ENCODE data around the gene SLC39A7.

Gene SLC39A7

DNA sequence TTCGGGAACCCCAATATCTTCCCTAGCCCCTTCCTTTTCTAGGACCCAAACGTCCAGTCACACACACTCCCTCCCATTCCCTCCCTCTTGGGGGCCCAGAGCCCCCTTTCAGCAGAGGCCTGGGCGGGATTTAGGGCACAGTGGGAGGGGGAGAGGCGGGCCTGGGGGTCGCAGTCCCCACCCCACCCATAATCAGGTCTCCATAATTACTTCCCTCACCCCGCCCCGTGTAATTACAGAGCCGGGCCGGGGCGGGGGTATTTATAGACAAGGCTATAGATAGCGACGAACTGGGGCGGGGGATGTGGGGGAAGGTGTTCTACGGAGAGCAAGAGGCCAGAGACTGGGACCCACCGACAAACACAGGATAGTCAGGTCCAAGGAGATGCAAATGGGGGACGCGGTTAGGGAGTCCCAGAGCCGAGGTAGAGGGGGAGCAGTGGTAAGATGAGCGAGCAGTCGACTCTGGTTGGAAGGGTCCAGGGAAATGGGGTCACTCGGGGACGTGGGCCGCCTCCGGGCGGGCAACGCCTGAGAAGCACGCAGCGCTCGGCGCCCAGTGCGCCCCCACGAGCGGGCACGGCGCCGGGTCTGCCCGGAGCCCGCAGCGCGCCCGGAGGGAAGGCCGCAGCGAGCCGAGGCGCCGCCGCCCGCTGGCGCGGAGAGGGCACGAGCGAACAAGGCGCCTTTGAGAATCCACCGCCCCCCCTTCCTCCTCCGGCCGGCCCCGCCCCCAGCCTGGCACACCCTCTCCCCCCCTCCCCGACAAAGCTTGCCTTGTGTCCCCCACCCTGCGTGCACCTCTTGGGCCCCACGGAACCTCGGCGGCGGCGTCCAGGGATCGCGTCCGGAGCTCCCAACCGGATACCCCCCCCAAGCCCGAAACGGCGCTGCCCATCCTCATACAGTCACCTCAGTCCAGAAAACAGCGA is 7.7 kb upstream of the SLC39A7 start:
- Histone ChIP-seq H3K4me1 (ENCODE audit: control insufficient read depth, insufficient read depth, low read length) (peaks cover 6% of the 10 kb centered on the region; the same call in 1 of the 2 replicates), H3K27me3 (ENCODE audit: control insufficient read depth, insufficient read depth, low read length) (peaks cover 24% of the 10 kb centered on the region), H3K27ac (ENCODE audit: low read depth, low read length) (no peak overlapping the region), H3K9me3 (ENCODE audit: control insufficient read depth, insufficient read depth, low read length) (no peaks in the 10 kb centered on the region), H3K9ac (ENCODE audit: low read depth, low read length) (no peak overlapping the region), H3K36me3 (ENCODE audit: control insufficient read depth, insufficient read depth, low read length) (peaks cover 20% of the 10 kb centered on the region), H3K4me3 (ENCODE audit: low read depth, low read length) (peak overlapping the region; percentile 75)

DNA sequence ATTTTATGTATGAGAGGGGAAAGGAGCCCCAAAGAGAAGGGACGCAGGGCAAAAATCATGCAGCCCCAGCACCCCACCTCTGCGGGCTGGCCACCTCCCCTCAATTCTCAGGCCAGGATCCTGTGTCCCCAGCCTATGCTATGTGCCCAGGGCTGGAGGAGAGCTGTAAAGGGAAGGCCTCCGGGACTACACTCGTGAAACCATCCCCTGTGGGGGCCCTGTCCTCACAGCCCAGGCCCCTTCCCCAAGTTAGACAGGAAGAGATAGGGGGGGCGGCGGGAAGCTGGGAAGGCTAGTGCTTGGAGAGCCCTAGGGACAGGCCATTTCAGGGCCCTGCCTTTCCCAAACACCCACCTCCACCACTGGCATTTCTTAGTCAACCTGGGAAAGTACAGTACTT is 7.0 kb upstream of the SLC39A7 start:
- H3K9me3 ChIP-seq (ENCODE audit: control insufficient read depth, insufficient read depth, low read length) = no peaks in the 10 kb centered on the region
- H3K9ac ChIP-seq (ENCODE audit: low read depth, low read length) = no peak overlapping the region
- peak overlapping the region; percentile 36 for H3K4me3 ChIP-seq (ENCODE audit: low read depth, low read length)
- no peak overlapping the region for H3K27ac ChIP-seq (ENCODE audit: low read depth, low read length)
- peaks cover 6% of the 10 kb centered on the region; the same call in 1 of the 2 replicates for H3K4me1 ChIP-seq (ENCODE audit: control insufficient read depth, insufficient read depth, low read length)
- H3K36me3 ChIP-seq (ENCODE audit: control insufficient read depth, insufficient read depth, low read length) = peaks cover 20% of the 10 kb centered on the region
- H3K27me3 ChIP-seq (ENCODE audit: control insufficient read depth, insufficient read depth, low read length) = peaks cover 24% of the 10 kb centered on the region

- peaks cover 6% of the 10 kb centered on the region; the same call in 1 of the 2 replicates for H3K4me1 ChIP-seq (ENCODE audit: control insufficient read depth, insufficient read depth, low read length)
- H3K36me3 ChIP-seq (ENCODE audit: control insufficient read depth, insufficient read depth, low read length) = peaks cover 20% of the 10 kb centered on the region
- H3K27me3 ChIP-seq (ENCODE audit: control insufficient read depth, insufficient read depth, low read length) = peaks cover 24% of the 10 kb centered on the region
- H3K4me3 ChIP-seq (ENCODE audit: low read depth, low read length) = no peak overlapping the region
- H3K27ac ChIP-seq (ENCODE audit: low read depth, low read length) = no peak overlapping the region
- no peaks in the 10 kb centered on the region for H3K9me3 ChIP-seq (ENCODE audit: control insufficient read depth, insufficient read depth, low read length)
- no peak overlapping the region for H3K9ac ChIP-seq (ENCODE audit: low read depth, low read length)
Observed at GRCh38 chr6:33194431-33194979, 6.2 kb upstream of the SLC39A7 start.

DNA sequence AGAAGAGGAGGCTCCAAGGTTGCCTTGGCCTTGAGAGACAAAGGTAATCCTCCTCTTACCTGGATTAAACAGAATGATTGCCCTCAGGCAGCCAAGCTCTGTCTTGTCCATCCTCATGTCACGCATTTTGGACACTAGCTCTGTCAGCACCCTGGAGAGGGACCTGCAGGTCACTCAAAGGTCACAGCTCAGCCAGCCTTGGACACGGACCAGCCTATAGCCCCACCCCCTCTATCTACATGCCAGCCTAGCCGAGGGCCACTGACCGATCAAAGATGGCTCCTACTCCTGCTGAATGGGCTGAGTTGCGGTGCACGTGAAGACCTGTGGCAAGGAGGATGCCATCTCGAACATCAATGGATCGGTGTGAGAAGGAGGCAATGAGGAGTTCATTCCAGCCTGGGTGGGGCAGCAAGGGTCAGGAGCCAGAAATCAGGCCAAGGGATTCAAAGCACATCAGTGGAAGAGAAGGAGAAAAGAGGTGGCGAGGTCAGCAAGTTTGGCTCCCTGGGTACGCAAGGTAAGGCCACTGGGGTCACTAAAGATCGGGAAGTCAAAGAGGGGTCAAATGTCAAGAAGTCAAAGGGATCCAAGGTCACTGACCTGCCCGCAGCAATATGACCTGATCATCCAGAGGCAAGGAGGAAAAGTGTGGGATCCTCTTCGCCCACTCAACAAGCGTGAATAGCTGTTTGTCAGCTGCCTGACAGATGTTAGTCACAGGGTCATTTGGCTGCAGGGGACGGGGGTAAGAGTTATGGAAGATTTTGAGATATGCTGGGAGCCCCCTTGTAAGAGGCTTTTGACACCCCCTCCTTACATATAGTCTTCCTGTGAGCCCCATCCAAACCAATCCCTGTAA is 5.1 kb upstream of the SLC39A7 start:
- H3K27ac ChIP-seq (ENCODE audit: low read depth, low read length) = no peak overlapping the region
- H3K9ac ChIP-seq (ENCODE audit: low read depth, low read length) = no peak overlapping the region
- no peaks in the 10 kb centered on the region for H3K9me3 ChIP-seq (ENCODE audit: control insufficient read depth, insufficient read depth, low read length)
- H3K36me3 ChIP-seq (ENCODE audit: control insufficient read depth, insufficient read depth, low read length) = peaks cover 20% of the 10 kb centered on the region
- no peak overlapping the region for H3K4me3 ChIP-seq (ENCODE audit: low read depth, low read length)
- H3K27me3 ChIP-seq (ENCODE audit: control insufficient read depth, insufficient read depth, low read length) = peaks cover 24% of the 10 kb centered on the region
- H3K4me1 ChIP-seq (ENCODE audit: control insufficient read depth, insufficient read depth, low read length) = peaks cover 6% of the 10 kb centered on the region; the same call in 1 of the 2 replicates

- Histone ChIP-seq H3K36me3 (ENCODE audit: control insufficient read depth, insufficient read depth, low read length) (peaks cover 28% of the 10 kb centered on the region), H3K4me1 (ENCODE audit: control insufficient read depth, insufficient read depth, low read length) (peaks cover 5% of the 10 kb centered on the region; the same call in 1 of the 2 replicates), H3K4me3 (ENCODE audit: low read depth, low read length) (no peak overlapping the region), H3K9me3 (ENCODE audit: control insufficient read depth, insufficient read depth, low read length) (no peaks in the 10 kb centered on the region), H3K9ac (ENCODE audit: low read depth, low read length) (no peak overlapping the region), H3K27me3 (ENCODE audit: control insufficient read depth, insufficient read depth, low read length) (peaks cover 5% of the 10 kb centered on the region), H3K27ac (ENCODE audit: low read depth, low read length) (no peak overlapping the region)
Observed at GRCh38 chr6:33197431-33198048, 3.1 kb upstream of the SLC39A7 start.

DNA sequence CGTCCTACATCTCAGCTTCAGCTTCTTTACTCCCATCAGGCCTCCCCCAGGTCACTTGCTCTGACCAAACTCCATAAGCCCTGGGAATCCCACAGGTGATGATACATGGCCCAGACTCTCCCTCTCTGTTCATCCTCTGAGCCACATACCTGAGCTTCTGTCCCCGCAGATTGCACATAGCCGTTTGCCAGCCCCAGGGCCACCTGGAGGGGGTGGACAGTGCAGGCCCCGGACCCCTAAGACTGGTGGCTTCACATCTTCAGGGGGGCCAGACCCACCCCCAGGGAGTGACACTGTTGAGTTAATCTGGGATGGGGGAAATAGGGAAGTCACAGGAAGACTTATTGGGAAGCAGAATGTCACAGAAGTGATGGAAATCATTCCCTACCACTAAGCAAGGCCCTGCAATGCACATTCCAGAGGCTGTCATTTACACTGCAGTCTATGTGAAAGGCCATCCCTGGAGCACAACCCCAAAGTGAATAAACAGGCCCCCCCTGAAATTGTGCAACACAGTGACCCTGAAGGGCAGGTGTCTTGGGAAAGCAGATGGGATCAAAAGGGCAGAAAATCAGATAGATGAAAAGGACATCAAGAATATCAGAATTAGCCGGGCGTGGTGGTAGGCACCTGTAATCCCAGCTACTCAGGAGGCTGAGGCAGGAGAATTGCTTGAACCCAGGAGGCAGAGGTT is 2.4 kb upstream of the SLC39A7 start:
- Histone ChIP-seq H3K36me3 (ENCODE audit: control insufficient read depth, insufficient read depth, low read length) (peaks cover 36% of the 10 kb centered on the region), H3K27ac (ENCODE audit: low read depth, low read length) (no peak overlapping the region), H3K9ac (ENCODE audit: low read depth, low read length) (no peak overlapping the region)

DNA sequence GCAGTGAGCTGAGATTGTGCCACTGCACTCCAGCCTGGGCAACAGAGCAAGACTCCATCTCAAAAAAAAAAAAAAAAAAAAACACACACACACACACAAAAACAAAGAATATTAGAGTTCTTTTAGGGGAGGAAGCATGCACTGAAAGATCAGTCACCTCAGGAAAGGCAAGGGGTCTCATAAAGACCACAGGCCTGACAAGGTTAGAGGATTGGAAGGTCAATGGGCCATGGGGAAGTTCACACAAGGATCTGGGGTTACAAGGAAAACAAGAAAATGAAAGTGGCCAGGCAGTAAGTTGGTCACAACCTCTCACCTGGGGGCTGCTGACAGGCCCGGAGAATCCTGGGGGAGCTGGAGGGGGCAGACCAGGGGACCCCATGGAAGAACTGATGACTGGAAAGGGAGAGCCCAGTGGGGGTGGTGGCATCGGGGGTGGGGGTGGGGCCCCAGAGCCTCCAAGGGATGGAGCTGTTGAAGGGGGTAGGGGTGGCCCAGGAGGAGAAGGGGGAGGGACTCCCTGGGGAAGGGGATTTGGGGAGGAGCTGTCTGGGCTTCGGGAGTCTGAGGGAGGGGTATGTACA is 1.7 kb upstream of the SLC39A7 start:
- H3K27ac ChIP-seq (ENCODE audit: low read depth, low read length) = no peak overlapping the region
- H3K36me3 ChIP-seq (ENCODE audit: control insufficient read depth, insufficient read depth, low read length) = peaks cover 42% of the 10 kb centered on the region
- no peaks in the 10 kb centered on the region for H3K9me3 ChIP-seq (ENCODE audit: control insufficient read depth, insufficient read depth, low read length)
- peak overlapping the region; percentile 92; the same call in 1 of the 2 replicates for H3K4me3 ChIP-seq (ENCODE audit: low read depth, low read length)
- no peaks in the 10 kb centered on the region for H3K27me3 ChIP-seq (ENCODE audit: control insufficient read depth, insufficient read depth, low read length)
- peaks cover 7% of the 10 kb centered on the region for H3K4me1 ChIP-seq (ENCODE audit: control insufficient read depth, insufficient read depth, low read length)
- no peak overlapping the region for H3K9ac ChIP-seq (ENCODE audit: low read depth, low read length)

More for the DNA sequence above, 2.4 kb upstream of the SLC39A7 start:
- Histone ChIP-seq H3K27me3 (ENCODE audit: control insufficient read depth, insufficient read depth, low read length) (no peaks in the 10 kb centered on the region), H3K4me3 (ENCODE audit: low read depth, low read length) (no peak overlapping the region), H3K9me3 (ENCODE audit: control insufficient read depth, insufficient read depth, low read length) (no peaks in the 10 kb centered on the region), H3K4me1 (ENCODE audit: control insufficient read depth, insufficient read depth, low read length) (peaks cover 5% of the 10 kb centered on the region; the same call in 1 of the 2 replicates)

- Histone ChIP-seq H3K27me3 (ENCODE audit: control insufficient read depth, insufficient read depth, low read length) (no peaks in the 10 kb centered on the region), H3K4me1 (ENCODE audit: control insufficient read depth, insufficient read depth, low read length) (peaks cover 11% of the 10 kb centered on the region), H3K36me3 (ENCODE audit: control insufficient read depth, insufficient read depth, low read length) (peaks cover 36% of the 10 kb centered on the region), H3K4me3 (ENCODE audit: low read depth, low read length) (peak overlapping the region; percentile 92), H3K9me3 (ENCODE audit: control insufficient read depth, insufficient read depth, low read length) (no peaks in the 10 kb centered on the region), H3K27ac (ENCODE audit: low read depth, low read length) (peak overlapping the region; percentile 98), H3K9ac (ENCODE audit: low read depth, low read length) (peak overlapping the region; percentile 89)
Observed at GRCh38 chr6:33199687-33200218, 914 bp upstream of the SLC39A7 start.

DNA sequence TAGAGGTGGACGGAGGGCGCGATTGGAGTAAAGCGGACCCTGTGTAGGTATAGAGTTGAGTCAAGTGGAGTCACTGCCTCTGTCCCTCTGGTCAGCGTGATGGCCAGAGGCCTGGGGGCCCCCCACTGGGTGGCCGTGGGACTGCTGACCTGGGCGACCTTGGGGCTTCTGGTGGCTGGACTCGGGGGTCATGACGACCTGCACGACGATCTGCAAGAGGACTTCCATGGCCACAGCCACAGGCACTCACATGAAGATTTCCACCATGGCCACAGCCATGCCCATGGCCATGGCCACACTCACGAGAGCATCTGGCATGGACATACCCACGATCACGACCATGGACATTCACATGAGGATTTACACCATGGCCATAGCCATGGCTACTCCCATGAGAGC is 479 bp downstream of the SLC39A7 start:
- H3K27ac ChIP-seq (ENCODE audit: low read depth, low read length) = peak overlapping the region; percentile 98
- peaks cover 23% of the 10 kb centered on the region for H3K36me3 ChIP-seq (ENCODE audit: control insufficient read depth, insufficient read depth, low read length)
- peak overlapping the region; percentile 92 for H3K4me3 ChIP-seq (ENCODE audit: low read depth, low read length)

More for the DNA sequence above, 479 bp downstream of the SLC39A7 start:
- Histone ChIP-seq H3K4me1 (ENCODE audit: control insufficient read depth, insufficient read depth, low read length) (peaks cover 16% of the 10 kb centered on the region), H3K9ac (ENCODE audit: low read depth, low read length) (peak overlapping the region; percentile 89), H3K27me3 (ENCODE audit: control insufficient read depth, insufficient read depth, low read length) (peaks cover 12% of the 10 kb centered on the region), H3K9me3 (ENCODE audit: control insufficient read depth, insufficient read depth, low read length) (no peaks in the 10 kb centered on the region)

Measured in HUES48 (cell line).